ENCODE results near the gene SSC5D.
A peak's percentile ranks its signal among the peaks of the same experiment; 100 is the strongest.

DNA sequence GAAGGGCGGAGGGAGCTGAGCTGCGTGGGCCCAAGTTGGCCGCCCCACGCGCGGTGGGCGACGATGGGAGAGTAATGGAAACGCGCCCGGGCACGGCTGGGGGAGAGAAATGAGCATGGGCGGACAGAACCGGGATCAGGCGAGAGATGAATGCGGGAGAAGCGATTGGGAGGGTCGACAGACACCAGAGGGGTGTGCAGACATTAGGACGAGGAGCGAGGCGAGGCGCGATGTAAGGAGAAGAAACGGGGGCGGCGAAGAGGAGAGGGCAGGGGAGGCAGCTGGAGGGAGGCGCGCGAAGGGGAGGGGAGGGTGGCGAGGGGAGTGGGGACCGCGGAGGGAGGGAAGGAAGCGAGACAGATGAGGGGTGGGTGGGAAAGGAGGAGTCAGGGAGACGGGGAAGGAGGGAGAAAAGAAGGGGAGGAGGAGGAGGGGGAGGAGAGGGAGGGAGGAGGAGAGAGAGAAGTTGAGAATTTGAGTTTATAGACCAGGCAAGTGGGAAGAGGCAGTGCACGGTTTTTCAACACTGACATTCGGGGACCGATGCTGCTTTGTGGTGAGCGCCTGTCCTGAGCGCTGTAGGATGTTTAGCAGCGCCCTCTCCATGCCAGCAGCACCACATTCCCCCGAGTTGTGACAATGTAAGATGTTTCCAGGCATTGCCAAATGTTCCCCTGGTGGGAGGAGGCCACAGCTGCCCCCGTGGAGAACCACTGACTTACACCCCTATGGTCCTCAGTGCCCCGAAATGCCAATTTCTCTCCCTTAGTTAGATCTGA is 45.0 kb upstream of the SSC5D start, which contains the start of gene SHISA7:
- TF ChIP-seq POLR2AphosphoS5 (IDR thresholded peaks at IDR 0.05; ENCODE audit: low read depth) (no peak), ETS1 (IDR thresholded peaks at IDR 0.05) (no peak), CTCF (conservative IDR thresholded peaks at IDR 0.05; ENCODE audit: low read depth in 2 of 2) (no peak; a peak in 1 of 4 replicates), STAT1 (IDR thresholded peaks at IDR 0.05; ENCODE audit: unreplicated experiment) (no peak), CREB1 (CRISPR knock-in tag; IDR thresholded peaks at IDR 0.05; ENCODE audit: low read depth) (no peak), EZH2phosphoT487 (IDR thresholded peaks at IDR 0.05; ENCODE audit: unreplicated experiment) (no peak), ZNF114 (CRISPR knock-in tag; IDR thresholded peaks at IDR 0.05) (no peak), EZH2 (IDR thresholded peaks at IDR 0.05; ENCODE audit: low read depth, unreplicated experiment) (peak; percentile 66), ZNF331 (CRISPR knock-in tag; IDR thresholded peaks at IDR 0.05; ENCODE audit: low read depth) (no peak), JUNB (IDR thresholded peaks at IDR 0.05; ENCODE audit: unreplicated experiment) (no peak)
- TF ChIP-seq, protein P1, sequence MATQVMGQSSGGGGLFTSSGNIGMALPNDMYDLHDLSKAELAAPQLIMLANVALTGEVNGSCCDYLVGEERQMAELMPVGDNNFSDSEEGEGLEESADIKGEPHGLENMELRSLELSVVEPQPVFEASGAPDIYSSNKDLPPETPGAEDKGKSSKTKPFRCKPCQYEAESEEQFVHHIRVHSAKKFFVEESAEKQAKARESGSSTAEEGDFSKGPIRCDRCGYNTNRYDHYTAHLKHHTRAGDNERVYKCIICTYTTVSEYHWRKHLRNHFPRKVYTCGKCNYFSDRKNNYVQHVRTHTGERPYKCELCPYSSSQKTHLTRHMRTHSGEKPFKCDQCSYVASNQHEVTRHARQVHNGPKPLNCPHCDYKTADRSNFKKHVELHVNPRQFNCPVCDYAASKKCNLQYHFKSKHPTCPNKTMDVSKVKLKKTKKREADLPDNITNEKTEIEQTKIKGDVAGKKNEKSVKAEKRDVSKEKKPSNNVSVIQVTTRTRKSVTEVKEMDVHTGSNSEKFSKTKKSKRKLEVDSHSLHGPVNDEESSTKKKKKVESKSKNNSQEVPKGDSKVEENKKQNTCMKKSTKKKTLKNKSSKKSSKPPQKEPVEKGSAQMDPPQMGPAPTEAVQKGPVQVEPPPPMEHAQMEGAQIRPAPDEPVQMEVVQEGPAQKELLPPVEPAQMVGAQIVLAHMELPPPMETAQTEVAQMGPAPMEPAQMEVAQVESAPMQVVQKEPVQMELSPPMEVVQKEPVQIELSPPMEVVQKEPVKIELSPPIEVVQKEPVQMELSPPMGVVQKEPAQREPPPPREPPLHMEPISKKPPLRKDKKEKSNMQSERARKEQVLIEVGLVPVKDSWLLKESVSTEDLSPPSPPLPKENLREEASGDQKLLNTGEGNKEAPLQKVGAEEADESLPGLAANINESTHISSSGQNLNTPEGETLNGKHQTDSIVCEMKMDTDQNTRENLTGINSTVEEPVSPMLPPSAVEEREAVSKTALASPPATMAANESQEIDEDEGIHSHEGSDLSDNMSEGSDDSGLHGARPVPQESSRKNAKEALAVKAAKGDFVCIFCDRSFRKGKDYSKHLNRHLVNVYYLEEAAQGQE (IDR thresholded peaks at IDR 0.05; ENCODE audit: unreplicated experiment): no peak
